Measurements from ENCODE around the gene FREM1. TPM values are rescaled to one million over a fixed set of nuclear protein-coding genes. Genes with fewer than 3 reads are reported as not detected.

The FREM1 gene
- total RNA-seq, 2 experiments from 2014 or later: not detected

GRCh38 chr9:14812806-14813205, 97.4 kb downstream of the FREM1 start:
- Mint-ChIP-seq H3K27ac (no peak overlapping the region), H3K36me3 (no peaks in the 10 kb centered on the region), H3K27me3 (no peaks in the 10 kb centered on the region), H3K4me3 (no peak overlapping the region), H3K4me1 (no peaks in the 10 kb centered on the region), H3K9me3 (no peaks in the 10 kb centered on the region)
- POLR2A ChIA-PET: no interaction called here
- ATAC-seq (ENCODE audit: low read depth) (no peak), DNase-seq (no peak)

GRCh38 chr9:14811844-14812243, 98.4 kb downstream of the FREM1 start:
- no peak overlapping the region for H3K27ac Mint-ChIP-seq
- DNase-seq: no peak
- no peak for ATAC-seq (ENCODE audit: low read depth)
- no peaks in the 10 kb centered on the region for H3K27me3 Mint-ChIP-seq
- H3K4me3 Mint-ChIP-seq: no peak overlapping the region
- H3K4me1 Mint-ChIP-seq: no peaks in the 10 kb centered on the region
- no peaks in the 10 kb centered on the region for H3K36me3 Mint-ChIP-seq
- POLR2A ChIA-PET: no interaction called here
- no peaks in the 10 kb centered on the region for H3K9me3 Mint-ChIP-seq

- ATAC-seq (ENCODE audit: low read depth): no peak
- Mint-ChIP-seq H3K4me1 (no peaks in the 10 kb centered on the region), H3K9me3 (no peaks in the 10 kb centered on the region), H3K36me3 (no peaks in the 10 kb centered on the region), H3K27ac (no peak overlapping the region), H3K4me3 (no peak overlapping the region), H3K27me3 (peaks cover 2% of the 10 kb centered on the region)
- POLR2A ChIA-PET: no interaction called here
- DNase-seq: no peak
Measured at GRCh38 chr9:14806941-14807520, 103.2 kb downstream of the FREM1 start.

GRCh38 chr9:14799030-14799429, 111.2 kb downstream of the FREM1 start:
- H3K36me3 Mint-ChIP-seq: no peaks in the 10 kb centered on the region
- POLR2A ChIA-PET: no interaction called here

GRCh38 chr9:14797435-14797834, 112.8 kb downstream of the FREM1 start:
- Mint-ChIP-seq H3K27me3 (peaks cover 3% of the 10 kb centered on the region), H3K9me3 (no peaks in the 10 kb centered on the region), H3K4me3 (no peak overlapping the region), H3K36me3 (no peaks in the 10 kb centered on the region), H3K4me1 (no peaks in the 10 kb centered on the region), H3K27ac (no peak overlapping the region)
- ATAC-seq (ENCODE audit: low read depth) (no peak), DNase-seq (no peak)
- POLR2A ChIA-PET: no interaction called here

More at GRCh38 chr9:14799030-14799429, 111.2 kb downstream of the FREM1 start:
- Mint-ChIP-seq H3K27me3 (peaks cover 5% of the 10 kb centered on the region), H3K4me3 (no peak overlapping the region), H3K4me1 (no peaks in the 10 kb centered on the region), H3K9me3 (no peaks in the 10 kb centered on the region), H3K27ac (no peak overlapping the region)
- ATAC-seq (ENCODE audit: low read depth) (no peak), DNase-seq (no peak)

GRCh38 chr9:14793389-14793788, 116.8 kb downstream of the FREM1 start:
- Mint-ChIP-seq H3K4me3 (no peak overlapping the region), H3K9me3 (no peaks in the 10 kb centered on the region), H3K27me3 (peaks cover 10% of the 10 kb centered on the region), H3K27ac (no peak overlapping the region), H3K36me3 (no peaks in the 10 kb centered on the region), H3K4me1 (no peaks in the 10 kb centered on the region)
- ATAC-seq (ENCODE audit: low read depth): no peak
- POLR2A ChIA-PET: no interaction called here
- DNase-seq: no peak

GRCh38 chr9:14790628-14791027, 119.6 kb downstream of the FREM1 start:
- DNase-seq (no peak), ATAC-seq (ENCODE audit: low read depth) (no peak)
- no peaks in the 10 kb centered on the region for H3K9me3 Mint-ChIP-seq
- H3K27me3 Mint-ChIP-seq: peaks cover 8% of the 10 kb centered on the region
- H3K27ac Mint-ChIP-seq: no peak overlapping the region
- H3K4me3 Mint-ChIP-seq: no peak overlapping the region
- POLR2A ChIA-PET: no interaction called here
- no peaks in the 10 kb centered on the region for H3K36me3 Mint-ChIP-seq
- H3K4me1 Mint-ChIP-seq: no peaks in the 10 kb centered on the region

GRCh38 chr9:14788846-14789245, 121.4 kb downstream of the FREM1 start:
- no peak overlapping the region for H3K4me3 Mint-ChIP-seq
- DNase-seq (no peak), ATAC-seq (ENCODE audit: low read depth) (no peak)
- H3K27ac Mint-ChIP-seq: no peak overlapping the region
- H3K27me3 Mint-ChIP-seq: peaks cover 8% of the 10 kb centered on the region
- no peaks in the 10 kb centered on the region for H3K4me1 Mint-ChIP-seq
- POLR2A ChIA-PET: no interaction called here
- no peaks in the 10 kb centered on the region for H3K9me3 Mint-ChIP-seq
- H3K36me3 Mint-ChIP-seq: no peaks in the 10 kb centered on the region

GRCh38 chr9:14783358-14783757, 126.9 kb downstream of the FREM1 start:
- DNase-seq (no peak), ATAC-seq (ENCODE audit: low read depth) (no peak)
- POLR2A ChIA-PET: no interaction called here
- no peaks in the 10 kb centered on the region for H3K36me3 Mint-ChIP-seq
- no peak overlapping the region for H3K27ac Mint-ChIP-seq
- H3K27me3 Mint-ChIP-seq: no peaks in the 10 kb centered on the region
- no peak overlapping the region for H3K4me3 Mint-ChIP-seq
- no peaks in the 10 kb centered on the region for H3K4me1 Mint-ChIP-seq
- no peaks in the 10 kb centered on the region for H3K9me3 Mint-ChIP-seq

GRCh38 chr9:14782286-14783051, 127.8 kb downstream of the FREM1 start:
- no peaks in the 10 kb centered on the region for H3K36me3 Mint-ChIP-seq
- no peak overlapping the region for H3K27ac Mint-ChIP-seq
- no peaks in the 10 kb centered on the region for H3K27me3 Mint-ChIP-seq
- no peaks in the 10 kb centered on the region for H3K4me1 Mint-ChIP-seq
- ATAC-seq (ENCODE audit: low read depth): no peak
- DNase-seq: no peak
- POLR2A ChIA-PET: no interaction called here
- no peaks in the 10 kb centered on the region for H3K9me3 Mint-ChIP-seq
- no peak overlapping the region for H3K4me3 Mint-ChIP-seq

GRCh38 chr9:14780693-14781092, 129.5 kb downstream of the FREM1 start:
- H3K9me3 Mint-ChIP-seq: no peaks in the 10 kb centered on the region
- H3K4me1 Mint-ChIP-seq: no peaks in the 10 kb centered on the region
- no peak for ATAC-seq (ENCODE audit: low read depth)
- no peak overlapping the region for H3K27ac Mint-ChIP-seq
- no peaks in the 10 kb centered on the region for H3K27me3 Mint-ChIP-seq
- no peak overlapping the region for H3K4me3 Mint-ChIP-seq
- POLR2A ChIA-PET: no interaction called here
- H3K36me3 Mint-ChIP-seq: no peaks in the 10 kb centered on the region
- DNase-seq: no peak

GRCh38 chr9:14780251-14780650, 130.0 kb downstream of the FREM1 start:
- ATAC-seq (ENCODE audit: low read depth) (no peak), DNase-seq (no peak)
- H3K27ac Mint-ChIP-seq: no peak overlapping the region
- no peaks in the 10 kb centered on the region for H3K27me3 Mint-ChIP-seq
- POLR2A ChIA-PET: interaction anchor here (0.6 kb wide), 1 partner anchor 87 kb away, joined by 3 read pairs; no protein-coding TSS in a partner anchor
- H3K9me3 Mint-ChIP-seq: no peaks in the 10 kb centered on the region
- H3K4me1 Mint-ChIP-seq: no peaks in the 10 kb centered on the region
- H3K36me3 Mint-ChIP-seq: no peaks in the 10 kb centered on the region
- no peak overlapping the region for H3K4me3 Mint-ChIP-seq

- Mint-ChIP-seq H3K4me3 (no peak overlapping the region), H3K27me3 (no peaks in the 10 kb centered on the region), H3K9me3 (no peaks in the 10 kb centered on the region), H3K36me3 (no peaks in the 10 kb centered on the region), H3K4me1 (no peaks in the 10 kb centered on the region), H3K27ac (no peak overlapping the region)
- DNase-seq (no peak), ATAC-seq (ENCODE audit: low read depth) (no peak)
- POLR2A ChIA-PET: interaction anchor here (0.6 kb wide), 1 partner anchor 87 kb away, joined by 3 read pairs; no protein-coding TSS in a partner anchor
Measured at GRCh38 chr9:14779566-14780022, 130.6 kb downstream of the FREM1 start.

GRCh38 chr9:14778565-14778964, 131.7 kb downstream of the FREM1 start:
- POLR2A ChIA-PET: no interaction called here
- DNase-seq (no peak), ATAC-seq (ENCODE audit: low read depth) (no peak)
- no peak overlapping the region for H3K27ac Mint-ChIP-seq
- H3K27me3 Mint-ChIP-seq: no peaks in the 10 kb centered on the region
- H3K9me3 Mint-ChIP-seq: no peaks in the 10 kb centered on the region
- H3K36me3 Mint-ChIP-seq: no peaks in the 10 kb centered on the region
- no peaks in the 10 kb centered on the region for H3K4me1 Mint-ChIP-seq
- H3K4me3 Mint-ChIP-seq: no peak overlapping the region

Measured in activated naive CD8-positive, alpha-beta T cell treated with anti-CD3 and anti-CD28 coated beads, Interleukin-2, amount 10 ng/mL, durations not matched to agents 7 days and 5 days (primary cell).